Measurements from ENCODE around the gene TCTN2.
A peak's percentile ranks its signal among the peaks of the same experiment; 100 is the strongest.

TCTN2 gene

GRCh38 chr12:123741937-123742572, 71.1 kb downstream of the TCTN2 start:
- DNase-seq (ENCODE audit: low read depth): no peak

- DNase-seq (ENCODE audit: low read depth): no peak
These were observed 72.1 kb downstream of the TCTN2 start for GRCh38 chr12:123743002-123743401.

GRCh38 chr12:123744836-123745235, 73.9 kb downstream of the TCTN2 start:
- no peak for DNase-seq (ENCODE audit: low read depth)

DNA sequence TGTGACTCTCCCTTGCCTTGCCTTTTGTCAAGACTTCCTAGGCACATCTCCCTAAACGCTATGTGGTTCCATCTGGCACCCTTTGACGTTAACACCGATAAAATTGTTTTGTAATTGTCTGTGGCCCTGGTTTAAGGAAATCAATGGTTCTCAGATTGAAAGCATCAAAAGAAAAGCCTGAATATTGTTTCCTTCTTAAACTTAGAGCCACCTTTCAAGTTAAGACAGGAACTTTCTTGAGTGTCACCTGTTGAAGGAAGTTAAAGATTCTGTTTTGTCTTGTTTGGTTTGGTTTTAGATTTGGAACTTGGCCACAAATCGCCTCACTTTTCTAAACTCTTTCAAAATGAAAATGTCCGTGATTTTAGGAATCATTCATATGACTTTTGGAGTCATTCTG, 76.4 kb downstream of the TCTN2 start:
- DNase-seq (ENCODE audit: low read depth): no peak

DNA sequence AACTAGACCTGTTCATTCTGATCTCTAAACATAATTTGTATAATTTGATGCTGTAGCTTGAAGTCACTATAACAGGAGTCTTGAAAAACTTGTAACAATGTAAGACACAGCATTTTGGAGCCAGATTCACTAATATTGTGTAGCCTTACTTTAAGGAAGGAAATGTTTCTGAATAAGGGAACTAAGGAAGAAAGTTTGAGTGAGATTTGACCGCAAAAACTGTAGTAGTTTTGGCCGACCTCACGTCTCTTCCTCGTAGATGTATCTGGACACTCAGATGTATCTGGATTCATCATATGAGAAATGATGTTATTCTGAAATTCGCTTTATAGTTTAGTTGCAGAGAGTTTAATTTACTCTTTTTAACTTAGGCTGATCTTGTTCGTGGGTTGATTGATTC, 77.2 kb downstream of the TCTN2 start:
- no peak for DNase-seq (ENCODE audit: low read depth)

- no peak for DNase-seq (ENCODE audit: low read depth)
These were observed 77.7 kb downstream of the TCTN2 start for GRCh38 chr12:123748661-123749060.

- no peak for DNase-seq (ENCODE audit: low read depth)
These were observed 78.4 kb downstream of the TCTN2 start for GRCh38 chr12:123749355-123749754.

DNA sequence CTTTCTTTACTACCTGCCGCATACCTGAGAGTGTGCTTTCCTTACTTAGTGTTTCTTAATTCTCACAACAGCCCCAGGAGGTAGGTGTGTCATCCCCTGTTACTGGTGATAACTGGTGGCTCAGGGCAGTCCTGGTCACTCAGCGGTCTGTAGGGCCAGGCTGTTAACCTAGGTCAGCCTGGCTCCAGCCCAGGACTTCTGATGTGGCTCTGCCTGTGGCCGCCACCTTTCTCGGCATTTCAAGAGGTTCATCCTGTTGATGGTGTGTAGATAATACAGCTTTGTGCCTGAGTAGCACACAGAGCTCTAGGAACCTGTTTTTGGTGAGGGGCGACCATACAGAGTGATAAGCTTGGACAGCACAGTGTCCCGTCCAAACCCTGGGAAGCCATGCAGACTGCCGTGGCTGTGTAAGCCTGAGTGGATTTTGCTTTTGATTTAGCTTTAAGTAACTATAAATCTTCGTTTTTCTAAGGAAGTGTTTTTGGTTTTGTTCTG, 79.3 kb downstream of the TCTN2 start:
- DNase-seq (ENCODE audit: low read depth): no peak

DNA sequence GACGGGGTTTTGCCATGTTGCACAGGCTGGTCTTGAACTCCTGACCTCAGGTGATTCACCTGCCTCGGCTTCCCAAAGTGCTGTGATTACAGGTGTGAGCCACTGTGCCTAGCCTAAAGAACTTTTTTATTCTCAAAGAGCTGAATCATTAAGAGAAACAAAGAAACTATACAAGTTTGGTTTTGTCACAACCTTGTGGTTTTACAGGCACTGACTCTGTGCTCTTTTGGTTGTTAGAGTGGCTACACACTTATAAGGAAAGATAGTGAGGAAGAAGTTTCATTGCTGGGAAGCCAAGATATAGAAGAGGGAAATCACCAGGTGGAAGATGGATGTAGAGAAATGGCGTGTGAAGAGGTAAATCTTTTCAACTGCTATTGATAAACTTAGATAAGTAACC, 81.1 kb downstream of the TCTN2 start:
- no peak for DNase-seq (ENCODE audit: low read depth)

- DNase-seq (ENCODE audit: low read depth): no peak
These were observed 83.3 kb downstream of the TCTN2 start for GRCh38 chr12:123754041-123754772.

DNA sequence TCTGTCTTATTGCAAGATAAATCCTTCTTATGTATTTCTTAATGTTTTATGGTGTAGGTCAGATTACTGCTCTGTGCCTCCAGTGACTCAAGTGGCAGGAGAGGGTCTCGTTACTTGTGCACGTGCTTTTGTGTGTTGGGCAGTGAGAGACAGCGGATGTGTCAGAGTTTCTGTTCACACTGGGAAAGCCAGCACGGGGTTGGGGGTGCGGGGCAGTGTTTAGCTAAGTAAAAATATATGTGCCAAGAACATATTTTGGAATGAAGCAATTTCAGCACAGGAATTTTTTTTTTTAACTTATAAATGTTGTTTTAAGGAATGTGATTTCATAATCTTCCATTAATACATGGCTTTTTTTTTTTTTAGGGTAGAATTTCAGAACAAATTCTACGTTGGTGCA, 86.6 kb downstream of the TCTN2 start:
- DNase-seq (ENCODE audit: low read depth): peak; percentile 88

Data from amniotic epithelial cell (primary cell).